Activated T-cell treated with anti-CD3 and anti-CD28 coated beads, Interleukin-2, amount 50 U/mL, for 72 hours (primary cell): ENCODE results near the gene LLPH. TPM values are rescaled to one million over a fixed set of nuclear protein-coding genes. Genes with fewer than 3 reads are reported as not detected.

Source experiments
- ATAC-seq, 2 donors: fragments of 150-1000 bp; cut with Tn5 transposase; replicated peaks in 1 of 2; 2 replicates each; pipeline ENCODE4 v1.10.0; 2021; ENCODE audit warnings: moderate library complexity in 2 of 2, mild to moderate bottlenecking in 1 of 2
- DNase-seq, 2 donors: peaks; one replicate each; pipeline ENCODE4 v3.0.0; 2021 to 2022; ENCODE audit warnings: mixed read lengths in 1 of 2
- H3K27ac Mint-ChIP-seq: one replicate; pipeline ENCODE4 v1.8.0; 2022; ENCODE audit warnings: mild to moderate bottlenecking, moderate library complexity, mixed read lengths
- H3K27me3 Mint-ChIP-seq: one replicate; pipeline ENCODE4 v1.8.0; 2022; ENCODE audit warnings: low read depth, mixed read lengths
- H3K36me3 Mint-ChIP-seq, 2 donors: one replicate each; pipeline ENCODE4 v1.8.0; 2022; ENCODE audit warnings: mixed read lengths in 2 of 2, mild to moderate bottlenecking in 1 of 2; ENCODE audit not compliant: insufficient read depth in 2 of 2
- H3K4me1 Mint-ChIP-seq: one replicate; pipeline ENCODE4 v1.8.0; 2022; ENCODE audit warnings: low read depth, mixed read lengths
- H3K4me3 Mint-ChIP-seq, 2 donors: one replicate each; pipeline ENCODE4 v1.8.0; 2022; ENCODE audit warnings: mild to moderate bottlenecking in 2 of 2, mixed read lengths in 2 of 2, moderate library complexity in 2 of 2
- H3K9me3 Mint-ChIP-seq, 2 donors: one replicate each; pipeline ENCODE4 v1.8.0; 2022; ENCODE audit warnings: mixed read lengths in 2 of 2
- total RNA-seq, 2 donors: library from RNA; stranded (reverse); gene quantifications; one replicate each; pipeline ENCODE4 v1.2.3, GENCODE V29; 2022

The LLPH gene
- total RNA-seq, 2 donors from 2014 or later: 22.4 to 23.1 TPM

DNA sequence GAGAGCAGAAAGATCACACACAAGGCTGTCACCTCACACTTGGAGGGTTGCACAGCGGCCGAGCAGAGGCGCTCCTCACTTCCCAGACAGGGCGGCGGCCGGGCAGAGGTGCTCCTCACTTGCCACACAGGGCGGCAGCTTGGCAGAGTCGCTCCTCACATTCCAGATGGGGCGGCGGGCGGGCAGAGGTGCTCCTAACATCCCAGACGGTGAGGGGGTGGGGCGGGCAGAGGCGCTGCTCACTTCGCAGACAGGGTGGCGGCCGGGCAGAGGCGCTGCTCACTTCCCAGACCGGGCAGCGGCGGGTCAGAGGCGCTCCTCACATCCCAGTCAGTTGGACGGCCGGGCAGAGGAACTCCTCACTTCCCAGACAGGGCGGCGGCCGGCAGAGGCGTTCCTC is 30.2 kb upstream of the LLPH start:
- H3K36me3 Mint-ChIP-seq: peaks cover 16 to 43% of the 10 kb centered on the region in 2 donors
- H3K27me3 Mint-ChIP-seq: no peaks in the 10 kb centered on the region
- no peak for ATAC-seq
- H3K4me1 Mint-ChIP-seq: peaks cover 39% of the 10 kb centered on the region
- no peak overlapping the region for H3K4me3 Mint-ChIP-seq
- DNase-seq: no peak
- H3K27ac Mint-ChIP-seq: no peak overlapping the region
- H3K9me3 Mint-ChIP-seq: peaks cover 4 to 6% of the 10 kb centered on the region in 2 donors

DNA sequence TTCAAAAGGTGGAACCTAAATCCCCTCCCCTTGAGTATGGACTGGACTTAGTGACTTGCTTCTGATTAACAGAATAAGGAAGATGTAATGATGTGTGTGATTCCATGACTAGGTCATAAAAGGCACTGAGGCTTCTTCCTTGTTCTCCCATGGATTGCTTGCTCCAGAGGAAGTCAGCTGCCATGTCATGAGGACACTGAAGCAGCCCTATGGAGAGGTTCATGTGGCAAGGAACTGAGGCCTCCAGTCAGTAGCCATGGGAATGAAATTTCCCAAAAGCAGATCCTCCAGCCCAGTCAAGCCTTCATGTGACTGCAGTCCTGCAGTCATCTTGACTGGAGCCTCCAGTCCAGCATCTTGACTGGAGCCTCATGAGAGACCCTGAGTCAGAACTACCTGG is 28.6 kb upstream of the LLPH start:
- DNase-seq: no peak
- peaks cover 0 to 1% of the 10 kb centered on the region in 2 donors for H3K9me3 Mint-ChIP-seq
- H3K27me3 Mint-ChIP-seq: no peaks in the 10 kb centered on the region
- no peak overlapping the region for H3K27ac Mint-ChIP-seq
- H3K4me3 Mint-ChIP-seq: no peak overlapping the region
- peaks cover 32% of the 10 kb centered on the region for H3K4me1 Mint-ChIP-seq
- peaks cover 7 to 28% of the 10 kb centered on the region in 2 donors for H3K36me3 Mint-ChIP-seq
- ATAC-seq: no peak

DNA sequence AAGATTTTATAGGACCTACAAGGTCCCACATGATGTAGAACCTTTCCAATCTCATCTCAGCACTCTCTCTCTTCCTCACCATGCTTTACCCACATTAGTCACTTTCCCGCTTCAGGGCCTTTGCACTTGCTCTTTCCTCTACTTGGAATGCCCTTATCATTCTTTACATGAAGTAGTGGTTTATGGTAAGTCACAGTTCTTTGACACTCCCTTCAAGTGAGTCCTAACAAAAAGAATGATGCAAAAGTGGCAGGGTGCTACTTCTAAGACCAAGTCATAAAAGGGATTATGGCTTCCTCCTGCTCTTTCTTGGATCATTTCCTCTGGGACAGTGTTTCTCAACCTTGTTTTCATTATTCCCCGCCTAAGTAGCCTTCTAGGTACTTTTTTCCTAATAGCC is 26.1 kb upstream of the LLPH start:
- ATAC-seq (no peak), DNase-seq (no peak)
- Mint-ChIP-seq H3K36me3 (peaks cover 2 to 19% of the 10 kb centered on the region in 2 donors), H3K4me1 (peaks cover 26% of the 10 kb centered on the region), H3K27ac (peak overlapping the region; percentile 20), H3K4me3 (no peak overlapping the region), H3K9me3 (peaks cover 0 to 1% of the 10 kb centered on the region in 2 donors), H3K27me3 (no peaks in the 10 kb centered on the region)

DNA sequence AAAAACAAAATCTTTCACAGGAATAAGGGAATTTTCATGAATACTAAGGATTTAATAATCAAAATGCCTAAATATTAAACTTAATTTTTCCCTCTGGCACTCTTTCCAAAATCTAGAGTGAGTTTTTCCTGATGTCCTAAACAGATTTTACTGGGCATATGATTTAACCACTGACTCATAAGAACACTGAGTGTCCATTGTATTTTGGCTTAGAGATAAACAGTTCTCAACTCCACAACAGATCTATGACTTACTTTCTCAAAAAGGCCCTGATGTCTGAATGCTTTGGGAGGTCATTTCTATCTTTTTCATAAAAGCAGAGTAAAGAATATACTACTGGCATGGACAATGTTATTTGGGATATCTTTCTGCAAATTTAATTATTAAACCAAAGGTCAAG is 24.2 kb upstream of the LLPH start:
- Mint-ChIP-seq H3K27ac (peak overlapping the region; percentile 41), H3K36me3 (peaks cover 2 to 15% of the 10 kb centered on the region in 2 donors), H3K27me3 (no peaks in the 10 kb centered on the region), H3K4me3 (no peak overlapping the region), H3K9me3 (peaks cover 0 to 1% of the 10 kb centered on the region in 2 donors), H3K4me1 (peaks cover 28% of the 10 kb centered on the region)
- DNase-seq (no peak), ATAC-seq (no peak)

DNA sequence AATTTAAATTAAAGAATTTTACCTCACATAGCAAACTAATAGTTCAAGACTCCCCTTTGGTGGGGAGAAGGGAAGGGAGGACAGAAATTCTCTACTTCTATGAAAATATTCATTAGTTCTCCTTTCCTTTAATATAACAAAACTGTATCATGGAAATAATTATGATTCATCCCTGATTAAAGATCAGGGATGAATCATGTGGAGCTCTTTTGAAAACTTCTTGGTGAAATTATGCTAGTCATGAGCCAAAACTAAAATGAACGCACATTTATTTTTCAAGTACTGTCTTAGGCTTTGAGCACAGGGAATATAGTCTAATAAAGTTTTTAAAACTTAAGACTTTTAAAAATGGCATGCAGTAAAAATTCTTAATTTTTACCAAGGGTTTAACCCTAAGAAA is 22.2 kb upstream of the LLPH start:
- H3K27me3 Mint-ChIP-seq: no peaks in the 10 kb centered on the region
- ATAC-seq: no peak
- peaks cover 2 to 9% of the 10 kb centered on the region in 2 donors for H3K36me3 Mint-ChIP-seq
- H3K4me3 Mint-ChIP-seq: no peak overlapping the region
- H3K27ac Mint-ChIP-seq: no peak overlapping the region
- DNase-seq: no peak
- H3K4me1 Mint-ChIP-seq: peaks cover 22% of the 10 kb centered on the region
- no peaks in the 10 kb centered on the region for H3K9me3 Mint-ChIP-seq

DNA sequence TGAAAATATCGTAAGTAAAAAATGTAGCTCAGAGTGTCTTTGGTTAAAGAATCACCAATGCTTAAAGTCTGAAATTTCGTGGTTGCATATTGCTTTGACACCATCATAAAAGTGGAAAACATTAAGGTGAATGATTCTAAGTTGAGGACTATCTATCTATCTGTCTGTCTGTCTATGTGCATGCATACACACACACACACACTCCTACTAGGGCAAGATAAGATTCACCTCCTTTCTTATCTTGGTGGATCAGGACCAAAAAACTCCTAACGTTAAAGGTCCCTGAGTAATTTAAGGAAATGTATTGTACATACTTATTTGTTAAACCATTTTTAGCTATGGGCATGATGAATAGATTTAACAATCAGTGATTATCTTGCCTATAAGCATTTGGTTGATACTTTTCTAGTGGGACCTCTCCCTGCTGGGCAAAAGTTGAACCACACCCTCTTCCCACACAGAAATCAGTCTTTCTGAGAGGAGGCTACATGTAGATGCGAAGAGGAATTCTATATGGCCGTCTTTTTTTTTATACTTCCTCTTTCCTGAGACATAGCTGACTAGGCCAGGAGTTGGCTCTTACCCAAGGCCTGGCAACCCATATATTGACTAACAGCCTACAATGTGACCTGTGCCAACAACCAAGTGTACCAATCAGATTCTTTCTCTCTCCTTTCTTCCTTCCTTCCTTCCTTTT is 19.3 kb upstream of the LLPH start:
- DNase-seq (no peak), ATAC-seq (no peak)
- Mint-ChIP-seq H3K4me1 (peaks cover 24% of the 10 kb centered on the region), H3K27me3 (no peaks in the 10 kb centered on the region), H3K36me3 (peaks cover 2 to 5% of the 10 kb centered on the region in 2 donors), H3K4me3 (no peak overlapping the region), H3K27ac (peak overlapping the region; percentile 2), H3K9me3 (no peaks in the 10 kb centered on the region)

DNA sequence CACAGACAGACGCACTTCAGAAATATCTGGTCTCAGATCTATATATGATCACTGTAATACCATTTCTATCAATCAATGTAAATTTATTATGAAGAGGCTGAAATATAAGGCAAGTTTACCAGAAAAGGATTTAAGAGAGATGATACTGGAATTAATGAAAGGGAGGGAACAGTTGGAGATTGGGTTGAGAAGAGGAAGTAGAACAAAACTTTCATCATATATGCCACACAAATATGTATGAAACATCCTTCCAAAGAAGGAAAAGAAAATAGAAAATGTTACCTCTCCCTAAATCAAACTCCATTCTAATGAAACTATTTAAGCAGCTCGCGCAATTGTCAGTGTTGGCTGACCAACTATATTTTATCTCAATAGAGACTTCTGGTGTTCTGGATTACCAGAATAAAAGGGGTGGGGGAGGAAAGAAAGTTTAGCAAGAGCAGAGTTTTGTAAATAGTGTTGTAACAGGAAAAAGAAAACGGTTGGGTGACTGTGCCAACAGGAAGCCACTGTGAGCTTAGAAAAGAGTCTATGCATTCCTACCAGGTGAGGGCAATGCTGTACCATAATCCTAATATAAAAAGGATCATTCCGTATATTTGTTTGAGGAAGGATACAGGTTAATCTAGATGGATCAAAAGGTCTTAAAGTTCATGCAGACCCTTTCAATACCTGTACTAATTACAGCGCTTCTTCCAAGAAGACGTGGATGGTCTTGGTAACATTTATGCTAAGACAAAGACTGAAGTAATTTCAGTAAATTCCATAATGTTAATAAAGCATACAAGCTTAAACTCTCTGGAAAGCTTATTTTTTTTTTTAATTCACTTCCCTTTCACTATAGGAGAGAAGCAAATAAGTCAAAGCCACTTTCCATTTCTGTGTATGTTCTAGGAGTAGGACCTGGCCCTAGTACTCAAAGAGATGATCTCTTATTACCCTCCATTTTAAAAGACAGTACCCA is 14.5 kb upstream of the LLPH start:
- H3K36me3 Mint-ChIP-seq: peaks cover 17 to 30% of the 10 kb centered on the region in 2 donors
- peaks cover 15% of the 10 kb centered on the region for H3K4me1 Mint-ChIP-seq
- peak overlapping the region in 1 of 2 donors; percentile 6 for H3K4me3 Mint-ChIP-seq
- peak; percentile 37 to 57 for ATAC-seq
- H3K27ac Mint-ChIP-seq: peak overlapping the region; percentile 97
- no peak for DNase-seq
- H3K27me3 Mint-ChIP-seq: no peaks in the 10 kb centered on the region
- H3K9me3 Mint-ChIP-seq: peaks cover 5% of the 10 kb centered on the region in 2 donors

DNA sequence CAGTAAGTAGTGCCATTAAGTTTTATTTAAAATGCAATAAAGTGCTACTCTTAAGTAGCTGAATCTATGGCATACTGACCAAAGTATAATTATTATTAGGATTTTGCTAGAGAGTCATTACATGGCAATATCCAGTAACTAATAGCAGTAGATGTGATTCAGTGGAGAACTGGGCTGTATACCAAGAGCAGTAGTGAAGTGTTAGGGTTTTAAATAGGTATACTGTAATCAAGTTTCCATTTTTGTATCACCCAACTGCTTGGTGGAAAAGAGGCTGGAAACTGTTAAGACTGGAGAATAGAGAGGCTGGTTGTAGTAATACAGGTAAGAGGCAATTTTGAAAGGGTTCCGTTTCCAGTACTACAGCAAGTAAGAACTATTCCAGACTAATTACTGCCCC is 13.3 kb upstream of the LLPH start:
- peaks cover 24 to 41% of the 10 kb centered on the region in 2 donors for H3K36me3 Mint-ChIP-seq
- peaks cover 15% of the 10 kb centered on the region for H3K4me1 Mint-ChIP-seq
- no peaks in the 10 kb centered on the region for H3K27me3 Mint-ChIP-seq
- DNase-seq (no peak), ATAC-seq (no peak)
- peaks cover 5 to 9% of the 10 kb centered on the region in 2 donors for H3K9me3 Mint-ChIP-seq
- peak overlapping the region; percentile 18 for H3K27ac Mint-ChIP-seq
- H3K4me3 Mint-ChIP-seq: no peak overlapping the region

DNA sequence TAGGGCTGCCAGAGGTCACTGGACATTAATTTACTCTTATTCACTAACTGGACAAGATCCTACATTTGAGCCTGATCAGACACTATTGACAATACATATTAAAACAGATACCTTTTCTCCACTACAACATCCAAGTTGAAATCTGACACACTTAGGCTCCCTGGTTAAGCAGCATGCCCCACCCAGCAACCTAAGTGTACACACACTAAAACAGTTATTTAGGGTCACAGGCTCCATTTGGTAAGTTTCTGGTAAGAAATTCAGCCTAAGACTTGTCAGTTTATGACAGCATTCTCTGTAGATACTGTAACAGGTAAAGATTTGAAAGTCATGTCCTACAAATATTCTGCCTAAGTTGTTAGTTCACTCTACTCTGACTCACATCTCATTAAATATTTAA is 12.3 kb upstream of the LLPH start:
- Mint-ChIP-seq H3K27me3 (no peaks in the 10 kb centered on the region), H3K9me3 (peaks cover 5 to 9% of the 10 kb centered on the region in 2 donors), H3K36me3 (peaks cover 21 to 41% of the 10 kb centered on the region in 2 donors), H3K4me1 (peaks cover 15% of the 10 kb centered on the region), H3K4me3 (no peak overlapping the region), H3K27ac (no peak overlapping the region)
- no peak for ATAC-seq
- DNase-seq: no peak

DNA sequence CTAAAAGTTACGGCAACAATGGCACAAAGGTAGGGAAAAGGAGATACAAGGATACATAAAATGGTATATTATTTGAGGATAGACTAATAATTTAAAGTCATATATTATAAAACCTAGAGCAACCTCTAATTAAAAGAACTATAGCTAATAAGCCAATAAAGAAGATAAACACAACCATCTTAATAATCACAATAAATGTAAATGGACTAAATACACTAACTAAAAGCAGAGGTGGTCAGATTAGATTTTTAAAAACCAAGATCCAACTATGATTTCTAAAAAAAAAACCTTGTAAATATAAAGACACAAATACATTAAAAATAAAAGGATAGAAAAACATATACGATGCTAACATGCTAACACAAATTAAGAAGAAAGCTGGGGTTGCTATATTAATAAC is 10.7 kb upstream of the LLPH start:
- H3K4me1 Mint-ChIP-seq: peaks cover 15% of the 10 kb centered on the region

DNA sequence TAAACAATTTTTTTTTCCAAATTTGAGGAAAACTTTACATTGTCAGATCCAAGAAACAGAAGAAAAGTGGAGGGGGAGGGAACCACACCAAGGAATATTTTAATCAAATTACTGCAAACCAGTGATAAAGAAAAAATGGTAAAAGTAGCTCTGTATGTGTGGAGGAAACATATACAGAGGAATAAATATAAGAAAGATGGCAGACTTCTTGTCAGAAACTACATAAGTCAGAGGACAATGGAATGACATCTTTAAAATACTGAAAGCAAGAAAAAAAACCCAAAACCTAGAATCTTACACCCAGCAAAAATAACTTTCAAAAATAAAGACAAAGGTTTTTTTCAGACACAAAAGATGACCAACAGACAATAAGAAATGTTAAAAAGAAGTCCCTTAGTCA is 10.2 kb upstream of the LLPH start:
- peaks cover 24 to 43% of the 10 kb centered on the region in 2 donors for H3K36me3 Mint-ChIP-seq
- H3K9me3 Mint-ChIP-seq: peaks cover 5 to 9% of the 10 kb centered on the region in 2 donors
- H3K27ac Mint-ChIP-seq: peak overlapping the region; percentile 85
- no peak for DNase-seq
- H3K27me3 Mint-ChIP-seq: no peaks in the 10 kb centered on the region
- ATAC-seq: no peak
- H3K4me3 Mint-ChIP-seq: no peak overlapping the region
- H3K4me1 Mint-ChIP-seq: peaks cover 13% of the 10 kb centered on the region

More for the DNA sequence above, 10.7 kb upstream of the LLPH start:
- no peaks in the 10 kb centered on the region for H3K27me3 Mint-ChIP-seq
- H3K36me3 Mint-ChIP-seq: peaks cover 24 to 42% of the 10 kb centered on the region in 2 donors
- H3K27ac Mint-ChIP-seq: no peak overlapping the region
- no peak for ATAC-seq
- DNase-seq: no peak
- no peak overlapping the region for H3K4me3 Mint-ChIP-seq
- H3K9me3 Mint-ChIP-seq: peaks cover 5 to 9% of the 10 kb centered on the region in 2 donors

DNA sequence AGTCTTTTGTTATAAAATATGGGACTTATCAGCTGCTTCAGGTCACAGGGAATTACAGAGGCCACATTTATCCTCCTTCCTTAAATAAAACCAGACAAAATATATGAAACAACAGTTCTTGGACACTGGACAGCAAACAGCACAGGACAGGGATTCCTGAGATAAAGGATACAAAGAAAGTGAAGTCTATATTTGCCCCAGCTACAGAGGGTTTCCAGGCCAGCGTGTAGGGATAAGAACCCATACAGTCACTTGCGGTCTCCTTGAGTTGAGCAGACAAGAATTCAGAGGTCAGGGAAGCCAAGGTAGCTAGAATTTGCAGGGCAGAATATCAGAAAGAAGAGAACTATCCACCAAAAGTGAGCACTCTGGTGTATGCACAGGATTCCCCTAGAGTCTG is 8.8 kb upstream of the LLPH start:
- Mint-ChIP-seq H3K9me3 (peaks cover 5 to 9% of the 10 kb centered on the region in 2 donors), H3K4me1 (no peaks in the 10 kb centered on the region), H3K27me3 (no peaks in the 10 kb centered on the region), H3K36me3 (peaks cover 24 to 37% of the 10 kb centered on the region in 2 donors), H3K4me3 (no peak overlapping the region), H3K27ac (peak overlapping the region; percentile 50)
- ATAC-seq (no peak), DNase-seq (no peak)

DNA sequence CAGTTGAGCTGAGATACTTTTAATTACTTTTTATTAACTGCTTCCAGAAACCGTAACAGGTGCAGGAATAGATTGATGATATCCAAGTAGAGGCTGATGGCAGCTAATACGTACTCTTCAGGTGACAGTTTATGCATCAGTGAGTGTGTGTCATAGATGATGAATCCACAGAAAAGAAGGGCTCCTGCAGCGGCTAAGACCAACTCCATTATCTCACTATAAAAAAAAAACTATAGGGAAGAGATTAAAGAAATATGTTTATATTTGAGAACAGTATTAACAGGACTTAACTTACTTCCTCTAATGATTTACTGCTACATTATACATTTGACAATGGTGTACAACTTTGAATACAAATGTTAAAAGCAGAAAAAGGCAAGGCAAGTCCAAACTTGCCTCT is 7.4 kb upstream of the LLPH start:
- Mint-ChIP-seq H3K36me3 (peaks cover 26 to 37% of the 10 kb centered on the region in 2 donors), H3K9me3 (peaks cover 5 to 9% of the 10 kb centered on the region in 2 donors), H3K27me3 (no peaks in the 10 kb centered on the region), H3K27ac (no peak overlapping the region), H3K4me1 (peaks cover 3% of the 10 kb centered on the region), H3K4me3 (no peak overlapping the region)
- DNase-seq (no peak), ATAC-seq (no peak)
